Aorta (tissue), 5 donors: ENCODE results near the gene DAPL1. TPM values are rescaled to one million over a fixed set of nuclear protein-coding genes. Genes with fewer than 3 reads are reported as not detected.
"Not testable (repeated sequence)": the region's sequence is repeated elsewhere in the genome, so short reads cannot be mapped to it uniquely, and the experiment has no call there.

Source experiments
- ATAC-seq: fragments of 200-7000 bp; cut with Tn5 transposase; one replicate; pipeline ENCODE4 v1.9.1; 2022; ENCODE audit warnings: moderate library complexity; ENCODE audit not compliant: low FRiP score
- DNase-seq, 2 donors: peaks; one replicate each; pipeline ENCODE4 v3.0.0-alpha.2; 2020
- H3K27ac ChIP-seq, 2 donors: one replicate each; pipeline ENCODE4 v1.5.1; 2013; ENCODE audit warnings: low read length in 2 of 2, mild to moderate bottlenecking in 2 of 2, moderate library complexity in 2 of 2, control low read depth in 1 of 2, inconsistent platforms in 1 of 2, low read depth in 1 of 2
- H3K27me3 ChIP-seq, 2 donors: one replicate each; pipeline ENCODE4 v1.6.1; 2013; ENCODE audit warnings: control low read depth in 1 of 2, low read length in 1 of 2, mild to moderate bottlenecking in 1 of 2, moderate library complexity in 1 of 2; ENCODE audit not compliant: insufficient read depth in 2 of 2, control insufficient read depth in 1 of 2
- H3K36me3 ChIP-seq, 2 donors: one replicate each; pipeline ENCODE4 v1.6.1; 2013; ENCODE audit warnings: control low read depth in 1 of 2, low read length in 1 of 2, mild to moderate bottlenecking in 1 of 2; ENCODE audit not compliant: insufficient read depth in 2 of 2, control insufficient read depth in 1 of 2
- H3K4me1 ChIP-seq, 2 donors: one replicate each; pipeline ENCODE4 v1.6.1; 2013; ENCODE audit warnings: low read length in 2 of 2, control low read depth in 1 of 2, mild to moderate bottlenecking in 1 of 2, moderate library complexity in 1 of 2; ENCODE audit not compliant: insufficient read depth in 2 of 2, control insufficient read depth in 1 of 2
- H3K4me3 ChIP-seq, 2 donors: one replicate each; pipeline ENCODE4 v1.5.1; 2013; ENCODE audit warnings: low read length in 2 of 2, control low read depth in 1 of 2, mild to moderate bottlenecking in 1 of 2
- H3K9me3 ChIP-seq: one replicate; pipeline ENCODE4 v1.6.1; 2013; ENCODE audit warnings: mild to moderate bottlenecking, low read length; ENCODE audit not compliant: control insufficient read depth
- WGBS, 2 donors: extraction: QIAGEN DNeasy Blood & Tissue Kit; methylation state at CpG; one replicate each; pipeline ENCODE4 v1.1.7; 2013; 5-methylcytosine and 5-hydroxymethylcytosine counted together
- intact Hi-C, 2 donors: fragments of 100-400 bp; cut with DNase I; formaldehyde crosslinking; loops; one replicate each; pipeline versions ENCODE4 v1.14.2 to v1.15.0; 2022
- polyA plus RNA-seq, 2 donors: library from polyadenylated mRNA; stranded (reverse); fragments of 200-250 nt; gene quantifications; one replicate each; pipeline ENCODE4 v1.2.3, GENCODE V29; 2013
- total RNA-seq, 2 donors: library from RNA; stranded (reverse); fragmentation: NEBNext Ultra II Directional; extraction: Animal tissue kit (Norgen Biotek cat#: 25700); gene quantifications; one replicate each; pipeline ENCODE4 v1.2.1, GENCODE V29; 2021
- donor health status: healthy with polysubstance abuse.
- donor health status: Bipolar disorder and iron deficiency.
- donor health status: DM: no; HTN: no; CAD: no.
- donor health status: DM: no; HTN: no; CAD: no.
- donor health status: DM: yes; HTN: yes; CAD: no.

Gene DAPL1
- total and polyA plus RNA-seq, 4 donors, result 1.1 to 14.5 TPM; not detected in 2

- 97 to 98% methylated on average over 10 of the region's 10 CpGs for WGBS, 2 donors
- ATAC-seq, intact Hi-C loops: not testable (repeated sequence)
These were observed 70.4 kb downstream of the DAPL1 start for GRCh38 chr2:158865469-158865868.

More at GRCh38 chr2:158865469-158865868, 70.4 kb downstream of the DAPL1 start:
- not testable (repeated sequence) for H3K4me1 ChIP-seq, H3K9me3 ChIP-seq, DNase-seq, H3K27me3 ChIP-seq, H3K36me3 ChIP-seq, H3K27ac ChIP-seq, H3K4me3 ChIP-seq

Other genes starting within 250 kb of the DAPL1 start
- 10 to 100 TPM; 56.9 to 58.3 TPM for gene TANC1, start 173.3 kb downstream of the DAPL1 start, total RNA-seq
- gene TANC1, start 173.3 kb downstream of the DAPL1 start, polyA plus RNA-seq, result 10 to 100 TPM in 1 of 2 donors, 1 to 10 TPM in 1; 7.8 to 39.2 TPM